HFFc6 (cell line): ENCODE measurements around the gene C2CD3. TPM values are rescaled to one million over a fixed set of nuclear protein-coding genes. Genes with fewer than 3 reads are reported as not detected.

Experiments used
- DNase-seq: peaks from one replicate; pipeline ENCODE4 v3.0.0-alpha.2; 2018
- H3K27ac Mint-ChIP-seq: 2 replicates; pipeline ENCODE4 v1.8.0; 2020; ENCODE audit warnings: mild to moderate bottlenecking, mixed read lengths
- H3K27me3 Mint-ChIP-seq: 2 replicates; pipeline ENCODE4 v1.8.0; 2021; ENCODE audit warnings: mild to moderate bottlenecking, moderate library complexity, mixed read lengths; ENCODE audit not compliant: insufficient read depth
- H3K36me3 Mint-ChIP-seq: 2 replicates; pipeline ENCODE4 v1.8.0; 2021; ENCODE audit warnings: low read depth, mixed read lengths
- H3K4me1 Mint-ChIP-seq: 2 replicates; pipeline ENCODE4 v1.8.0; 2020; ENCODE audit warnings: low read depth, mixed read lengths
- H3K4me3 Mint-ChIP-seq: 2 replicates; pipeline ENCODE4 v1.8.0; 2020; ENCODE audit warnings: mild to moderate bottlenecking, moderate library complexity, mixed read lengths
- H3K9me3 Mint-ChIP-seq: 2 replicates; pipeline ENCODE4 v1.8.0; 2020; ENCODE audit warnings: mild to moderate bottlenecking, mixed read lengths
- CTCF ChIP-seq: fragments of 200-600 bp; sonication (generic); IDR thresholded peaks from 2 replicates; pipeline ENCODE4 v1.5.0; 2021; ENCODE audit warnings: antibody characterized with exemption, mild to moderate bottlenecking
- total RNA-seq, 6 experiments: library from RNA; stranded (reverse); fragmentation: NEBNext Ultra II Directional; extraction: Animal tissue kit (Norgen Biotek cat#: 25700); gene quantifications; 2 replicates in 1 of 6; 3 replicates in 5 of 6; pipeline ENCODE4 v1.2.3, GENCODE V29; 2021

Gene C2CD3
- total RNA-seq, 6 experiments from 2014 or later: 14.6 to 23.0 (median 17.2) TPM

- no peaks in the 10 kb centered on the region for H3K27me3 Mint-ChIP-seq
- TF ChIP-seq CTCF: no peak
- no peaks in the 10 kb centered on the region for H3K4me1 Mint-ChIP-seq
- H3K27ac Mint-ChIP-seq: no peak overlapping the region
- no peaks in the 10 kb centered on the region for H3K36me3 Mint-ChIP-seq
- no peaks in the 10 kb centered on the region for H3K9me3 Mint-ChIP-seq
- no peak for DNase-seq
- H3K4me3 Mint-ChIP-seq: no peak overlapping the region
Measured at GRCh38 chr11:74002832-74003231, 168.0 kb downstream of the C2CD3 start.

- TF ChIP-seq CTCF: no peak
- H3K4me1 Mint-ChIP-seq: no peaks in the 10 kb centered on the region
- no peaks in the 10 kb centered on the region for H3K9me3 Mint-ChIP-seq
- no peak overlapping the region for H3K27ac Mint-ChIP-seq
- H3K27me3 Mint-ChIP-seq: no peaks in the 10 kb centered on the region
- no peaks in the 10 kb centered on the region for H3K36me3 Mint-ChIP-seq
- H3K4me3 Mint-ChIP-seq: no peak overlapping the region
- DNase-seq: no peak
Measured at GRCh38 chr11:74001822-74002286, 168.9 kb downstream of the C2CD3 start.

GRCh38 chr11:74000307-74001133, 170.3 kb downstream of the C2CD3 start:
- H3K27me3 Mint-ChIP-seq: no peaks in the 10 kb centered on the region
- H3K27ac Mint-ChIP-seq: no peak overlapping the region
- no peak overlapping the region for H3K4me3 Mint-ChIP-seq
- no peaks in the 10 kb centered on the region for H3K36me3 Mint-ChIP-seq
- H3K9me3 Mint-ChIP-seq: no peaks in the 10 kb centered on the region
- TF ChIP-seq CTCF: no peak
- H3K4me1 Mint-ChIP-seq: no peaks in the 10 kb centered on the region
- DNase-seq: no peak

- no peaks in the 10 kb centered on the region for H3K27me3 Mint-ChIP-seq
- DNase-seq: no peak
- H3K4me3 Mint-ChIP-seq: no peak overlapping the region
- no peaks in the 10 kb centered on the region for H3K9me3 Mint-ChIP-seq
- no peak overlapping the region for H3K27ac Mint-ChIP-seq
- no peaks in the 10 kb centered on the region for H3K4me1 Mint-ChIP-seq
- no peak for TF ChIP-seq CTCF
- no peaks in the 10 kb centered on the region for H3K36me3 Mint-ChIP-seq
Measured at GRCh38 chr11:73999581-74000306, 171.1 kb downstream of the C2CD3 start.

- Mint-ChIP-seq H3K27ac (no peak overlapping the region), H3K9me3 (no peaks in the 10 kb centered on the region), H3K4me3 (no peak overlapping the region), H3K36me3 (no peaks in the 10 kb centered on the region), H3K4me1 (no peaks in the 10 kb centered on the region), H3K27me3 (no peaks in the 10 kb centered on the region)
- DNase-seq: no peak
- no peak for TF ChIP-seq CTCF
Measured at GRCh38 chr11:73998846-73999575, 171.8 kb downstream of the C2CD3 start.
